Endothelial cell of umbilical vein (primary cell): ENCODE measurements around the gene LRIG1. TPM values are rescaled to one million over a fixed set of nuclear protein-coding genes. Genes with fewer than 3 reads are reported as not detected.

Experiments used
- BruUV-seq: library from RNA; stranded (reverse); fragments of 400-500 nt; replicated peaks from 2 replicates; lab custom pipeline; 2021; lab: Mats Ljungman, UMichigan
- CTCF ChIA-PET: fragments of 300-600, 350-600 bp; sonication (Branson Sonifier 250); formaldehyde crosslinking; loops from one replicate; lab custom pipeline; 2021; ENCODE audit warnings: antibody characterized with exemption, inconsistent platforms; lab: Charles Lee
- POLR2A ChIA-PET: fragments of 300-600, 350-600 bp; sonication (Branson Sonifier 250); formaldehyde crosslinking; loops from one replicate; lab custom pipeline; 2021; ENCODE audit warnings: antibody characterized with exemption, inconsistent platforms; lab: Charles Lee
- DNase-seq: peaks from one replicate; pipeline ENCODE4 v3.0.0-alpha.2; 2011; ENCODE audit warnings: low read depth, low spot score
- FAIRE-seq: peaks from 2 replicates; lab custom pipeline; 2011; peaks lifted over from hg19 to GRCh38; lab: Jason Lieb, UNC
- H2AFZ ChIP-seq: 2 replicates; pipeline ENCODE4 v1.6.0; 2012; ENCODE audit warnings: low read depth, low read length, control low read depth, inconsistent platforms
- H3K27ac ChIP-seq: 2 replicates; pipeline ENCODE4 v1.5.1; 2011; ENCODE audit warnings: low read depth, mild to moderate bottlenecking, control low read depth, low read length, moderate library complexity; ENCODE audit not compliant: insufficient read depth
- H3K27me3 ChIP-seq, 2 experiments: 2 replicates each; pipeline versions ENCODE4 v1.6.0 to v1.6.1; 2011; ENCODE audit warnings: low read length in 2 of 2, mixed read lengths in 1 of 2; ENCODE audit not compliant: control insufficient read depth in 2 of 2, insufficient read depth in 2 of 2
- H3K36me3 ChIP-seq, 2 experiments: 2 replicates in 1 of 2; 3 replicates in 1 of 2; pipeline ENCODE4 v1.5.1; 2011; ENCODE audit warnings: low read length in 2 of 2, mild to moderate bottlenecking in 1 of 2, moderate library complexity in 1 of 2; ENCODE audit not compliant: control insufficient read depth in 2 of 2, insufficient read depth in 2 of 2; ENCODE audit errors: extremely low read depth in 1 of 2
- H3K4me1 ChIP-seq: 3 replicates; pipeline ENCODE4 v1.5.1; 2011; ENCODE audit warnings: mild to moderate bottlenecking, low read length; ENCODE audit not compliant: control insufficient read depth, insufficient read depth; ENCODE audit errors: extremely low read depth
- H3K4me2 ChIP-seq: 2 replicates; pipeline ENCODE4 v1.6.1; 2011; ENCODE audit warnings: low read length, control low read depth, mixed read lengths; ENCODE audit not compliant: insufficient read depth
- H3K4me3 ChIP-seq, 3 experiments: fragments of 200-600 bp in 1 of 3; sonication (generic), shearing (Covaris generic) in 1 of 3; replicated peaks in 1 of 3; 2 replicates each; pipeline ENCODE4 v1.5.1; 2011 to 2016; ENCODE audit warnings: control low read depth in 3 of 3, low read length in 3 of 3, mild to moderate bottlenecking in 2 of 3, inconsistent platforms in 1 of 3, low read depth in 1 of 3, moderate library complexity in 1 of 3; ENCODE audit not compliant: insufficient read depth in 1 of 3
- H3K79me2 ChIP-seq: 2 replicates; pipeline ENCODE4 v1.6.0; 2012; ENCODE audit warnings: low read length, inconsistent platforms; ENCODE audit not compliant: control insufficient read depth, insufficient read depth
- H3K9ac ChIP-seq: replicated peaks from 2 replicates; pipeline ENCODE3; 2011; ENCODE audit warnings: low read length, control low read depth; ENCODE audit not compliant: insufficient read depth; ENCODE audit errors: extremely low read depth
- H3K9me1 ChIP-seq: replicated peaks from 3 replicates; pipeline ENCODE4 v1.6.0; 2011; ENCODE audit warnings: mild to moderate bottlenecking, low read length; ENCODE audit not compliant: control insufficient read depth, insufficient read depth; ENCODE audit errors: extremely low read depth
- H3K9me3 ChIP-seq: replicated peaks from 2 replicates; pipeline ENCODE4 v1.5.1; 2012; ENCODE audit warnings: low read length, inconsistent platforms; ENCODE audit not compliant: control insufficient read depth, insufficient read depth
- H4K20me1 ChIP-seq: replicated peaks from 2 replicates; pipeline ENCODE3; 2011; ENCODE audit warnings: mild to moderate bottlenecking, low read length; ENCODE audit not compliant: control insufficient read depth, insufficient read depth; ENCODE audit errors: extremely low read depth
- CTCF ChIP-seq, 2 donors: IDR thresholded peaks; 1 replicate in 1 of 2; 2 replicates in 1 of 2; pipeline ENCODE4 v1.5.1; 2011; ENCODE audit warnings: low read length in 2 of 2, mild to moderate bottlenecking in 2 of 2, moderate library complexity in 2 of 2, control low read depth in 1 of 2, inconsistent platforms in 1 of 2, low read depth in 1 of 2; ENCODE audit not compliant: insufficient read depth in 1 of 2; ENCODE audit errors: extremely low read depth in 1 of 2
- EZH2 ChIP-seq: IDR thresholded peaks from 2 replicates; pipeline ENCODE4 v1.6.1; 2012; ENCODE audit warnings: borderline replicate concordance, low read depth, mild to moderate bottlenecking, moderate library complexity, low read length, inconsistent platforms; ENCODE audit not compliant: severe bottlenecking
- FOS ChIP-seq: IDR thresholded peaks from 2 replicates; pipeline ENCODE4 v1.6.1; 2011; ENCODE audit warnings: mild to moderate bottlenecking, low read length, moderate library complexity, borderline replicate concordance; ENCODE audit not compliant: insufficient read depth
- GATA2 ChIP-seq: IDR thresholded peaks from 2 replicates; pipeline ENCODE4 v1.7.0; 2011; ENCODE audit warnings: low read depth, mild to moderate bottlenecking, moderate library complexity, mixed read lengths, low read length; ENCODE audit not compliant: insufficient read length, insufficient read depth
- JUN ChIP-seq: IDR thresholded peaks from 2 replicates; pipeline ENCODE4 v1.6.1; 2011; ENCODE audit warnings: borderline replicate concordance, low read depth; ENCODE audit not compliant: insufficient read length, insufficient read depth
- MYC ChIP-seq: IDR thresholded peaks from one replicate; pipeline ENCODE4 v1.6.1; 2011; ENCODE audit warnings: mild to moderate bottlenecking, low read depth, low read length
- POLR2A ChIP-seq: IDR thresholded peaks from 2 replicates; pipeline ENCODE4 v1.6.1; 2012; ENCODE audit warnings: low read depth, mild to moderate bottlenecking, control low read depth, low read length
- POLR2AphosphoS5 ChIP-seq: IDR thresholded peaks from 2 replicates; pipeline ENCODE4 v1.6.1; 2012; ENCODE audit warnings: low read depth, mild to moderate bottlenecking, control low read depth, low read length, moderate library complexity; ENCODE audit not compliant: insufficient read depth
- dilution Hi-C: fragments of 300-500 bp; cut with MboI; formaldehyde crosslinking; loops from one replicate; pipeline ENCODE4 v1.15.0; 2019; ENCODE audit warnings: low sequenced_read_pairs; ENCODE audit not compliant: extremely low pct_ligation_motif_present
- intact Hi-C: fragments of 100-400 bp; cut with micrococcal nuclease; formaldehyde crosslinking; loops from one replicate; pipeline ENCODE4 v1.10.0; 2022
- polyA plus RNA-seq, 4 experiments: library from polyadenylated mRNA; depleted of rRNA in 3 of 4; stranded (reverse) in 3 of 4; unstranded in 1 of 4; fragments of >200 nt; gene quantifications; 2 replicates each; pipeline versions ENCODE4 v1.2.1 to v1.2.3, GENCODE V29; 2011 to 2012; ENCODE audit warnings: missing spikeins in 1 of 4
- total RNA-seq: library from RNA; stranded (reverse); gene quantifications from 2 replicates; pipeline ENCODE4 v1.2.3, GENCODE V29; 2021
- TF ChIP-seq, protein P1 (sequence below): IDR thresholded peaks from 2 replicates; pipeline ENCODE4 v1.6.1; 2011; ENCODE audit not compliant: insufficient read depth, insufficient read length

LRIG1 gene
- total and polyA plus RNA-seq, 2 donors (not counting 3 experiments of a cell fraction or from before 2014, with no cell fraction given), result 50.3 to 52.2 TPM

- Histone ChIP-seq H3K9me1 (no peaks in the 10 kb centered on the region), H3K36me3 (no peaks in the 10 kb centered on the region), H3K27ac (no peak overlapping the region), H4K20me1 (no peaks in the 10 kb centered on the region), H3K4me1 (peaks cover 14% of the 10 kb centered on the region), H2AFZ (no peak overlapping the region), H3K4me2 (no peak overlapping the region), H3K4me3 (no peak overlapping the region), H3K9me3 (no peaks in the 10 kb centered on the region), H3K79me2 (peaks cover 26% of the 10 kb centered on the region), H3K27me3 (peaks cover 15 to 18% of the 10 kb centered on the region in 2 experiments), H3K9ac (no peak overlapping the region)
- dilution Hi-C loops (no loop called here), intact Hi-C loops (no loop called here)
- TF ChIP-seq CTCF (IDR thresholded peaks at IDR 0.05; ENCODE audit: extremely low read depth in 1 of 2, insufficient read depth in 1 of 2, low read depth in 1 of 2, low read length in 2 of 2), result no peak
- FAIRE-seq, result peak; percentile 43
- DNase-seq, result no peak
- ChIA-PET CTCF (interaction anchor here (0.8 to 1.3 kb wide), 2 partner anchors 95 to 124 kb away, joined by 3 to 6 read pairs; no protein-coding TSS in a partner anchor), POLR2A (interaction anchor here (0.7 kb wide), 1 partner anchor 12 kb away, joined by 10 read pairs; no protein-coding TSS in a partner anchor)
- no TSS peak for BruUV-seq
Observed at GRCh38 chr3:66502245-66502874, 1.5 kb upstream of the LRIG1 start.

- H3K9me1 ChIP-seq, result no peaks in the 10 kb centered on the region
- CTCF ChIA-PET, result interaction anchor here (0.8 to 1.3 kb wide), 2 partner anchors 94 to 123 kb away, joined by 3 to 6 read pairs; no protein-coding TSS in a partner anchor
- POLR2A ChIA-PET, result interaction anchor here (0.7 kb wide), 1 partner anchor 11 kb away, joined by 10 read pairs; no protein-coding TSS in a partner anchor
Observed at GRCh38 chr3:66501483-66502244, 842 bp upstream of the LRIG1 start.

More at GRCh38 chr3:66501483-66502244, 842 bp upstream of the LRIG1 start:
- H4K20me1 ChIP-seq, result no peaks in the 10 kb centered on the region
- H3K79me2 ChIP-seq, result peaks cover 33% of the 10 kb centered on the region
- H3K4me3 ChIP-seq, result peak overlapping the region in 2 of 3 experiments; percentile 29 to 45
- no peak overlapping the region for H3K27ac ChIP-seq
- FAIRE-seq (no peak), DNase-seq (no peak)
- H3K36me3 ChIP-seq, result no peaks in the 10 kb centered on the region
- dilution Hi-C loops, result no loop called here
- intact Hi-C loops, result loop anchor here (1.0 to 2.0 kb wide), 8 partner anchors 28 to 497 kb away; partner anchors contain the start of gene KBTBD8
- H2AFZ ChIP-seq, result peak overlapping the region; percentile 86
- no peak overlapping the region for H3K9ac ChIP-seq
- TF ChIP-seq GATA2, result no peak
- TF ChIP-seq CTCF (IDR thresholded peaks at IDR 0.05; ENCODE audit: extremely low read depth in 1 of 2, insufficient read depth in 1 of 2, low read depth in 1 of 2, low read length in 2 of 2), result no peak
- no peak for TF ChIP-seq EZH2
- no peak for TF ChIP-seq JUN
- no peak for TF ChIP-seq MYC
- no peak for TF ChIP-seq POLR2AphosphoS5
- TF ChIP-seq POLR2A, result no peak
- TF ChIP-seq, protein P1, sequence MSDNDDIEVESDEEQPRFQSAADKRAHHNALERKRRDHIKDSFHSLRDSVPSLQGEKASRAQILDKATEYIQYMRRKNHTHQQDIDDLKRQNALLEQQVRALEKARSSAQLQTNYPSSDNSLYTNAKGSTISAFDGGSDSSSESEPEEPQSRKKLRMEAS, result no peak
- no peak for TF ChIP-seq FOS
- no TSS peak for BruUV-seq
- H3K27me3 ChIP-seq, result peaks cover 15 to 18% of the 10 kb centered on the region in 2 experiments
- H3K4me2 ChIP-seq, result peak overlapping the region; percentile 64
- peaks cover 14% of the 10 kb centered on the region for H3K4me1 ChIP-seq
- no peaks in the 10 kb centered on the region for H3K9me3 ChIP-seq
